ENCODE data around the gene AQP12B. TPM values are rescaled to one million over a fixed set of nuclear protein-coding genes. Genes with fewer than 3 reads are reported as not detected.

AQP12B gene
- total and polyA plus RNA-seq, 10 of the 15 experiments (the other 5 are each of a cell fraction or from before 2014, with no cell fraction given), result not detected

DNA sequence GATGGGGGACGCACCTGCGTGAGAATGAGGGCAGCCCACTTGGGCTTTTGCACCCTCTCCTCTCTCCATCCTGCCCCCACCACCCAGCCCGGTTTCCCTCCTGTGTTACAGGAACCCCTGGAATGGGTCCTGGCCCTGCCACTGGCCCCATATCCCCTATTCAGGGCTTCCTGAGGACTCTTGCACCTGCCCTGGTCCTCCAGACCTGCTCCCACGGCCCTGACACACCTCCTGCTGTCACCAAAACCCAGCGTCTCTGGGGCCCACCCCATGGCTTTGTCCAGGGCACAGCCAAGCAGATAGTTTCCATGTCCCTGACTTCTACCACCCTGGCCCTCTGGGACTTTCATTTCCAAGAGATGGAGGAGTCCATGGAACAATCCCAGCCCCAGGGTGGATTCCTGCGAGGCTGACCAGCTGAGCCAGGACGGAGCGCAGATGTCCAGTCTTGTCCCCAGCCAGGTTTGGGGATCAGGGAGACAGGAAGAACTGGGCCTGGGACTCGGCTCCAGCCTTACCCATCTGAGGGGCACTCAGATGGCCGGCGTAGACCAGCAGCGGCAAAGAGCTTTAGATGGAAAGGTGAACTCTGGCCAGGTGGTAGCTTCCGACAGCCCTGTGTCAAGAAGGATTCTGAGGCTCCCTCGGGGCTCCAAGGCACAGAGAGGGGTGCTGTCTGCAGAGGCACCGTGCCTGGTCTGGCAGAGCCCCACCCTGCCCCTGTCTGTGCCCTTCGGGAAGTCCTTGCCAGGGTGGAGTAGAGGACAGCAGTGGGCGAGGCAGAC, 45.4 kb downstream of the AQP12B start:
- TF ChIP-seq IRF4 (IDR thresholded peaks at IDR 0.05; ENCODE audit: low read depth, low read length) (no peak), CBX5 (IDR thresholded peaks at IDR 0.05; ENCODE audit: low read depth) (no peak), EED (IDR thresholded peaks at IDR 0.05; ENCODE audit: low read depth) (no peak), NRF1 (conservative IDR thresholded peaks at IDR 0.05; ENCODE audit: low read depth, low read length) (no peak), DPF2 (IDR thresholded peaks at IDR 0.05) (no peak), RAD51 (IDR thresholded peaks at IDR 0.05) (no peak), POLR2A (IDR thresholded peaks at IDR 0.05; ENCODE audit: low read depth, low read length) (no peak), NFYB (IDR thresholded peaks at IDR 0.05; ENCODE audit: insufficient read depth, low read depth, low read length) (no peak), SMARCA5 (IDR thresholded peaks at IDR 0.05) (no peak), NFXL1 (IDR thresholded peaks at IDR 0.05; ENCODE audit: borderline replicate concordance) (no peak)
- TF ChIP-seq, protein P1, sequence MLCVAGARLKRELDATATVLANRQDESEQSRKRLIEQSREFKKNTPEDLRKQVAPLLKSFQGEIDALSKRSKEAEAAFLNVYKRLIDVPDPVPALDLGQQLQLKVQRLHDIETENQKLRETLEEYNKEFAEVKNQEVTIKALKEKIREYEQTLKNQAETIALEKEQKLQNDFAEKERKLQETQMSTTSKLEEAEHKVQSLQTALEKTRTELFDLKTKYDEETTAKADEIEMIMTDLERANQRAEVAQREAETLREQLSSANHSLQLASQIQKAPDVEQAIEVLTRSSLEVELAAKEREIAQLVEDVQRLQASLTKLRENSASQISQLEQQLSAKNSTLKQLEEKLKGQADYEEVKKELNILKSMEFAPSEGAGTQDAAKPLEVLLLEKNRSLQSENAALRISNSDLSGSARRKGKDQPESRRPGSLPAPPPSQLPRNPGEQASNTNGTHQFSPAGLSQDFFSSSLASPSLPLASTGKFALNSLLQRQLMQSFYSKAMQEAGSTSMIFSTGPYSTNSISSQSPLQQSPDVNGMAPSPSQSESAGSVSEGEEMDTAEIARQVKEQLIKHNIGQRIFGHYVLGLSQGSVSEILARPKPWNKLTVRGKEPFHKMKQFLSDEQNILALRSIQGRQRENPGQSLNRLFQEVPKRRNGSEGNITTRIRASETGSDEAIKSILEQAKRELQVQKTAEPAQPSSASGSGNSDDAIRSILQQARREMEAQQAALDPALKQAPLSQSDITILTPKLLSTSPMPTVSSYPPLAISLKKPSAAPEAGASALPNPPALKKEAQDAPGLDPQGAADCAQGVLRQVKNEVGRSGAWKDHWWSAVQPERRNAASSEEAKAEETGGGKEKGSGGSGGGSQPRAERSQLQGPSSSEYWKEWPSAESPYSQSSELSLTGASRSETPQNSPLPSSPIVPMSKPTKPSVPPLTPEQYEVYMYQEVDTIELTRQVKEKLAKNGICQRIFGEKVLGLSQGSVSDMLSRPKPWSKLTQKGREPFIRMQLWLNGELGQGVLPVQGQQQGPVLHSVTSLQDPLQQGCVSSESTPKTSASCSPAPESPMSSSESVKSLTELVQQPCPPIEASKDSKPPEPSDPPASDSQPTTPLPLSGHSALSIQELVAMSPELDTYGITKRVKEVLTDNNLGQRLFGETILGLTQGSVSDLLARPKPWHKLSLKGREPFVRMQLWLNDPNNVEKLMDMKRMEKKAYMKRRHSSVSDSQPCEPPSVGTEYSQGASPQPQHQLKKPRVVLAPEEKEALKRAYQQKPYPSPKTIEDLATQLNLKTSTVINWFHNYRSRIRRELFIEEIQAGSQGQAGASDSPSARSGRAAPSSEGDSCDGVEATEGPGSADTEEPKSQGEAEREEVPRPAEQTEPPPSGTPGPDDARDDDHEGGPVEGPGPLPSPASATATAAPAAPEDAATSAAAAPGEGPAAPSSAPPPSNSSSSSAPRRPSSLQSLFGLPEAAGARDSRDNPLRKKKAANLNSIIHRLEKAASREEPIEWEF (IDR thresholded peaks at IDR 0.05; ENCODE audit: insufficient replicate concordance, low read depth, low read length), result no peak
- TF ChIP-seq, protein P2, sequence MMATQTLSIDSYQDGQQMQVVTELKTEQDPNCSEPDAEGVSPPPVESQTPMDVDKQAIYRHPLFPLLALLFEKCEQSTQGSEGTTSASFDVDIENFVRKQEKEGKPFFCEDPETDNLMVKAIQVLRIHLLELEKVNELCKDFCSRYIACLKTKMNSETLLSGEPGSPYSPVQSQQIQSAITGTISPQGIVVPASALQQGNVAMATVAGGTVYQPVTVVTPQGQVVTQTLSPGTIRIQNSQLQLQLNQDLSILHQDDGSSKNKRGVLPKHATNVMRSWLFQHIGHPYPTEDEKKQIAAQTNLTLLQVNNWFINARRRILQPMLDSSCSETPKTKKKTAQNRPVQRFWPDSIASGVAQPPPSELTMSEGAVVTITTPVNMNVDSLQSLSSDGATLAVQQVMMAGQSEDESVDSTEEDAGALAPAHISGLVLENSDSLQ (IDR thresholded peaks at IDR 0.05), result no peak
- TF ChIP-seq, protein P3, sequence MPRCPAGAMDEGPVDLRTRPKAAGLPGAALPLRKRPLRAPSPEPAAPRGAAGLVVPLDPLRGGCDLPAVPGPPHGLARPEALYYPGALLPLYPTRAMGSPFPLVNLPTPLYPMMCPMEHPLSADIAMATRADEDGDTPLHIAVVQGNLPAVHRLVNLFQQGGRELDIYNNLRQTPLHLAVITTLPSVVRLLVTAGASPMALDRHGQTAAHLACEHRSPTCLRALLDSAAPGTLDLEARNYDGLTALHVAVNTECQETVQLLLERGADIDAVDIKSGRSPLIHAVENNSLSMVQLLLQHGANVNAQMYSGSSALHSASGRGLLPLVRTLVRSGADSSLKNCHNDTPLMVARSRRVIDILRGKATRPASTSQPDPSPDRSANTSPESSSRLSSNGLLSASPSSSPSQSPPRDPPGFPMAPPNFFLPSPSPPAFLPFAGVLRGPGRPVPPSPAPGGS (IDR thresholded peaks at IDR 0.05; ENCODE audit: borderline replicate concordance, insufficient read depth, low read depth, low read length, poor library complexity, severe bottlenecking), result no peak
- no peak for ATAC-seq
- H3K27me3 ChIP-seq (replicated peaks in 1 of 2; ENCODE audit: control insufficient read depth in 2 of 2, insufficient read depth in 2 of 2, low read length in 1 of 2), result no peaks in the 10 kb centered on the region
- WGBS (ENCODE audit: insufficient coverage, insufficient replicate concordance, low lambda C conversion rate, missing lambda C conversion rate), result 59% methylated on average over 16 of the region's 17 CpGs
- no peaks in the 10 kb centered on the region for H3K79me2 ChIP-seq (ENCODE audit: control insufficient read depth, insufficient read depth, low read length)
- ChIA-PET RAD21 (ENCODE audit: unreplicated experiment) (no interaction called here), SMC1A (ENCODE audit: uncharacterized antibody, unreplicated experiment) (no interaction called here), CTCF (interaction anchor here (0.6 kb wide), 1 partner anchor 123 kb away, joined by 3 read pairs; no protein-coding TSS in a partner anchor), POLR2A (no interaction called here)
- no peak overlapping the region for H2AFZ ChIP-seq (ENCODE audit: control insufficient read depth, low read depth, low read length)
- no peaks in the 10 kb centered on the region for H3K4me1 ChIP-seq (ENCODE audit: control insufficient read depth, insufficient read depth, low read length)
- H4K20me1 ChIP-seq (ENCODE audit: control insufficient read depth, insufficient read depth), result no peaks in the 10 kb centered on the region
- H3K27ac ChIP-seq (ENCODE audit: control insufficient read depth, insufficient read depth), result no peak overlapping the region
- no peak overlapping the region for H3K4me3 ChIP-seq
- intact Hi-C loops (cut with micrococcal nuclease; ENCODE audit: unreplicated experiment), result no loop called here
- no TSS peak for BruUV-seq (replicated peaks)
- no peaks in the 10 kb centered on the region for H3K36me3 ChIP-seq (ENCODE audit: control insufficient read depth in 2 of 2, insufficient read depth in 2 of 2, low read length in 1 of 2)
- H3K9me3 ChIP-seq (replicated peaks; ENCODE audit: control insufficient read depth, insufficient read depth, low read length), result peaks cover 2% of the 10 kb centered on the region; the same call in 1 of the 3 replicates
- in situ Hi-C loops (cut with MboI), result no loop called here
- FAIRE-seq, result no peak
- no peak overlapping the region for H3K4me2 ChIP-seq (ENCODE audit: control insufficient read depth, insufficient read depth)
- DNase-seq (ENCODE audit: low read depth, low spot score), result no peak
- no peak overlapping the region for H3K9ac ChIP-seq (ENCODE audit: control insufficient read depth, insufficient read depth, low read length)
